Hematopoietic multipotent progenitor cell treated with erythropoietin and hydrocortisone succinate and interleukin-3 and kit ligand, for 6 days (in vitro differentiated cells): ENCODE results near the gene RNF213.
A peak's percentile ranks its signal among the peaks of the same experiment; 100 is the strongest.
"Not testable (repeated sequence)": the region's sequence is repeated elsewhere in the genome, so short reads cannot be mapped to it uniquely, and the experiment has no call there.

Experiments used
- DNase-seq: peaks from one replicate; pipeline ENCODE4 v3.0.0-alpha.2; 2015

The RNF213 gene

DNA sequence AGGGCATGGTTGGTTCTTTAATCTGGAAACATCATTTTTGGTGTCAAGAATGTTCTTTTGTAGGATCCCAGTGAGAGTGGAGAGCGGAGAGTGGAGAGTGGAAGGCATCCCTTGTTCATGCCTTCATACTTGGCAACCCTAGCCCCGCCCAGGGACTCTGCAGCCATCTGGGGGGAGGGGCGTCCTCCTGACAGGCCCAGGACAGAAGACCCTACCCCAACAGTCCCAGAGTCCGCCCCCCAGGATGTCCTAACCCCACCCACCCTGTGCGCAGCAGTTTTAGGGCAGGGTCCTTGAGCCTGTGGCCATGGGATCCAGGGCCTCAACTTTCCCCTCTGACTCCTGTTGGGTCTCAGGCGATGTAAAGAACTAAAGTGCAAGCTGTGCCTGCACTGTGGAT, 36.0 kb upstream of the RNF213 start:
- DNase-seq, result no peak

DNA sequence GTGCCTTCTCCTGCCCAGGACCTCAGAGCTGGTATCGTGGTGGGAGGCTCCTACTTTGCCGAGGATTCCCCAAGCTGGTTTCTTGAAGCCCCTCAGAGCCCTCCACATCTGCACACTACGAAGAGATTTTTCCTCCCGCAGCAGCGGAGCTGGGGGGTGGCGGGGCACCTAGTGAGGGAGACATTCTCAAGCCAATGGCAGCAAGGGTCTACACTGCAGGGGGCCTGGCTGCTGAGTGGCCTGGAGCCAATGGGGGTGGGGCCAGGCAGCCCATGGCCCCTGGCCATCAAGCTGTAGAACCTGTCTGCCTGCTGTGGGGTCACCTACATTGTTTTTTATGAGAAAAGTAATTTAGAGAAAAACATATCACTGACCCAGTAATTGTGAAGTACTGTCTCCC, 35.4 kb upstream of the RNF213 start:
- DNase-seq, result no peak

DNA sequence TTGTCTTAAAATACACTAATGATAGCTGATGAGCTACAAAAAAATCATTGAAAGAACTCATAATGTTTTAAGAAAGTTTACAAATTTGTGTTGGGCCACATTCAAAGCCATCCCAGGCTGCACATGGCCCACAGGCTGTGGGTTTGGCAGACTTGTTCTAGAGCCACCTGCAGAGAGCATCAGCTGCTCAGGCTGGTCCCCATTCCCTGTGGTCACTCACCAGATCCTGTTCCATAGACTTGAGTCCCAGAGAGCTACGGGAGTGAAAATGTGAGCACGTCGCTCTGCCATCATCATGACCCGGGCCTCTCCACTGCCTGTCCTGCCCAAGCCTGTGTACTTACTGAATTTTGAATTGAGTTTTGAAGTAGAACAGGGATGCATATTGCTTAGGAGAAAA, 33.5 kb upstream of the RNF213 start:
- no peak for DNase-seq

DNA sequence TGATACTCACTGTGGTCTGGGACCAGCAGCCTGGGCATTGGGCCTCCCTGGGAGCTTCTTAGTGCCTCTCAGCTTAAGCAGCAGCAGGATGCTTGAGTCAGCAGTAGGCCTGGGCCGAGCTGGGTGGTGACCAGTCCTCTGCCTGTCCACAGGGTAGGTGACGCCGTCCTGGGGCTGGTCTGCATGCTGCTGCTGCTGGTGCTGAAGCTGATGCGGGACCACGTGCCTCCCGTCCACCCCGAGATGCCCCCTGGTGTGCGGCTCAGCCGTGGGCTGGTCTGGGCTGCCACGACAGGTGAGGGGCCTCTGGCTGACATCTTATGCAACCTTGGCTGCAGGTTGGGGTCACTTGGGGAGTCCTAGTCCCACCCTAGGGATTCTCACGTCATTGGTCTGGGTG, 33.0 kb upstream of the RNF213 start:
- no peak for DNase-seq

DNA sequence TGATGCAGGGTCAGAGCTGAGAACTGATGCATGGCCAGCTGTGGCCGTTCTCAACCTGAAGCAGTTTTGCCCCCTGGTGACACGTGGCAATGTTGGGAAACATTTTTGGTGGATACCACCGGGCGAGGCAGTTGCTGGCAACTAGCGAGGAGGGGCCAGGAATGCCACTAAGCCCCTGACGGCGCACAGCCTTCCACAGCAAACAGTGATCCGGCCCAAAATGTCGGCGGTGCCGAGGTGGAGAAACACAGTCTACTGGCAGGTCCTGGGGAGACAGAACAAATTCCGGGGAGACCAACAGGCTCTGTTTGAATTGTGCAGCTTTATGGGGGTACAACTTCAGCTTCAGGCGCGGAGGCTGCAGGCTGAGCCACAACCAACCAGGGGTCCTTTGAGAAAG, 32.2 kb upstream of the RNF213 start:
- DNase-seq, result no peak

DNA sequence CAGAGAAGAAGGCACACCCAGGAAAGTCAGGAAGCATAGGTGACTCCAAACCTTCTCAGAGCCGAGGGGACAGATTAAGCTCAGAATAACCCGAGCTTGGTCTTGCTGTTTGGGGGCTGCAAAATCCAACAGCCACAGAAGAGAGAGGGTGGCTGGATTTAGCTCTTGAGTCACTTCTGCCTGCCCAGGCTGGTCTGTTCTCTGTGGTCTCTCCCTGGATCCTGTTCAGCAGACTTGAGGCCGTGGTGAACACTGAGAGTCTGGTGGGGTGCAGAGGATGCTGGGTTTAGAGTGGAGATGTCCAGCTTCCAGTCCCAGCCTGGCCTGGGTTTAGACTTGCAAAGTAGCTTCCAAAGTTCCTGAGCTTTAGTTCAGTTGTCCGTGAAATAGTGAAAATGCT, 31.6 kb upstream of the RNF213 start:
- no peak for DNase-seq

DNA sequence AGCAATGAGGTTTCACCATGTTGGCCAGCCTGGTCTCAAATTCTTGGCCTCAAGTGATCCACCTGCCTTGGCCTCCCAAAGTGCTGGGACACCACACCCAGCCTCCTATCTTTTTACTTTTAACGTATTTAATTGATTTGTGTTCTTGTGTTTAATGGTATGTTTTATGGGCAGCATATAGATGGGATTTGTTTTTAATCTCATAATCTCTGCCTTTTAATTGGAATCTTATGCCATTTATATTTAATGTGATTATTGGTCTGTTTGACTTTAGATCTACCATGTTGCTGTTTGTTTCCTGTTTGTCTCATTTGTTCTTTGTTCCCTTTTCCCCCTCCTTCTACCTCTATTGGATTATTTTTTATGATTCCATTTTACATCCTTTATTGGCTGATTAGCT, 28.2 kb upstream of the RNF213 start:
- DNase-seq, result no peak

DNA sequence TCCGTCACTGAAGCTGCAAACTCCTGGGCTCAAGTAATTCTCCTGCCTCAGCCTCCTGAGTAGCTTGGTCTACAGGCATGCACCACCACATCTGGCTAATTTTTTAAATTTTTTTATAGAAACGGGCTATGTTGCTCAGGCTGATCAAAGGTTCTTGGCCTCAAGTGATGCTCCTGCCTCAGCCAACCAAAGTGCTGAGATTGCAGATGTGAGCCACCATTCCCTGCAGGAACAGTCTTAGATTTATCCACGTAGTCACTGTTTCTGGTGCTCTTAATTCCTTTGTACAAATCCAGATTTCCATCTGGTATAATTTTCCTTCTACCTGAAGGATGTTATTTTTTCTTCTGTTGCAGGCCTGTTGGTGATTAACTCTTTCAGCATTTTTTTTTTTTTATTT, 27.4 kb upstream of the RNF213 start:
- DNase-seq, result no peak

DNA sequence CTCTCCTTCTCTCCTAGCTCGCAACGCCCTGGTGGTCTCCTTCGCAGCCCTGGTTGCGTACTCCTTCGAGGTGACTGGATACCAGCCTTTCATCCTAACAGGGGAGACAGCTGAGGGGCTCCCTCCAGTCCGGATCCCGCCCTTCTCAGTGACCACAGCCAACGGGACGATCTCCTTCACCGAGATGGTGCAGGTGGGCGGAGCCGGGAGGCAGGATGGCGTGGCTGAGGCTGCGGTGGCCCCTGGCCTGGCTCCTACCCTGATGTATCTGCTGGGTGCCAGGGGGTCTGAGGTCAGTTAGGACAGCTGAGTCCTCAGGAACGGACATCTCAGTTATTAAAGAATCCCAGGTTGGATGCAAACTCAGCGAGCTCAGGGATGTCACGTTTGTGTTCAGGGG, 23.7 kb upstream of the RNF213 start:
- DNase-seq, result no peak

DNA sequence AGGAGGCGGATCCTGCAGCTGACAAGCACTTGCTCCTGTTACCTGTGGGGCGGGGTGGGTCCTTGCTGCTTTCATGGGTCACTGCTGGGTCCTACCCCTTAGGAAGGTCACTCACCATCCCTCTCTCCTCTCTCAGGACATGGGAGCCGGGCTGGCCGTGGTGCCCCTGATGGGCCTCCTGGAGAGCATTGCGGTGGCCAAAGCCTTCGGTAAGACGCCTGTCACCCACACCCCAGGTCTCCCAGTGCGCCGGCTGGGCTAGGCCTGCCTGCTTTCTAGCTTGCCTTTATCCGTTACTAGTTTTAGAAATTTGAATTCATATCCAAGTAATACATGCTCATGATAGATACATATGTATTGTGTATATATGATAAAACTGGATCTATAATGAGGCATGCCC, 23.3 kb upstream of the RNF213 start:
- DNase-seq, result no peak

DNA sequence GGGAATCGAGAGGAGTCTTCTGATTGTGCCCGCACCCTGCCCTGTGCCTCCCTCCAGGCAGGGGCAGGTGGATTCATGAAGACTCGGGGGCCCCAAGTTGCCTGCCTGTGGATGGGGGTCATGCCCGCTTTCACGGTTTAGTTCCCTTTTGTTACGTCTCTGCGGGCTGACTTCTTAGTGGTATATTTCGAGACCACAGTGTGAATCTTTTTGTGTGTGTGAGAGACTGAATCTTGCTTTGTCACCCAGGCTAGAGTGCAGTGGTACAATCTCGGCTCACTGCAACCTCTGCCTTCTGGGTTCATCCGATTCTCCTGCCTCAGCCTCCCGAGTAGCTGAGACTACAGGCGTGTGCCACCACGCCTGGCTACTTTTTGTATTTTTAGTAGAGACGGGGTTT, 18.1 kb upstream of the RNF213 start:
- DNase-seq, result no peak

DNA sequence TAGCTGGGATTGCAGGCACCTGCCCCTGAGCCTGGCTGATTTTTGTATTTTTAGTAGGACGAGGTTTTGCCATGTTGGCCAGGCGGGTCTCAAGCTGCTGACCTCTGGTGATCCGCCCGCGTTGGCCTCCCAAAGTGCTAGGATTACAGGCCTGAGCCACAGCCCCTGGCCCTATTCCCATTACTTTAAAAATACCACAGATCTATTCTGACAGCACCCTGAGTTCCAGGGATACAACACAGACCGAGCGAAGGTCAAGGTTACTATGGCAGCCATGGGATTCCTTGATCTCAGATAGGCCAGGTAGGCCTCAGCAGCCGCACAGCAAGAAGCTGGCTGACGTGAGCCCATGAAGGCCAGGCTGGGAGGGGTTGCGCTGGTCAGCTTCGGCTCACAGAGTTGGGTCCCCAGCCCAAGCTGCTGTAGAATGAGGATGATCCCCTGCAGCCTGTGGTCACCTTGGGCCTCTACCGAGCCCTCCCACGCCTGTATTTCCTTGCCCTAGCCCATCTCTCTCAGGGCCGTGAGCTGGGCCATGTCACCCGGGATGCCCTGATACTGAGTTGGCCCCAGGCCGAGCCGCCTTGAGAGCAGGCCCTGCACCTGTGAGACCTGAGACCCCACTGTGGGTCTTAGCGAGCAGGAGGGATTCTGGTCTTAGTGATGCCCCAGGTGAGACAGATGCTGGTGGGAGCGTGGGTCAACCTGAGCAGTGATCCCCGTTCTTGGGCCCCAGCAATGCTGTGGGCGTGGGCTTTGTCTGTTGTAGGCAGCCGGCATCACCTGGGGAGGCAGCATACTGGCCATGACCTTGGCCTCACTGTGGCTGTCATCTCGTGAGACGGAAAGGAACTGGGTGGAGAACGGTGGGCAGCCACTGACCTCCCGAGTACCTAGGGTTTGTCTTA, 16.9 kb upstream of the RNF213 start:
- DNase-seq, result no peak

DNA sequence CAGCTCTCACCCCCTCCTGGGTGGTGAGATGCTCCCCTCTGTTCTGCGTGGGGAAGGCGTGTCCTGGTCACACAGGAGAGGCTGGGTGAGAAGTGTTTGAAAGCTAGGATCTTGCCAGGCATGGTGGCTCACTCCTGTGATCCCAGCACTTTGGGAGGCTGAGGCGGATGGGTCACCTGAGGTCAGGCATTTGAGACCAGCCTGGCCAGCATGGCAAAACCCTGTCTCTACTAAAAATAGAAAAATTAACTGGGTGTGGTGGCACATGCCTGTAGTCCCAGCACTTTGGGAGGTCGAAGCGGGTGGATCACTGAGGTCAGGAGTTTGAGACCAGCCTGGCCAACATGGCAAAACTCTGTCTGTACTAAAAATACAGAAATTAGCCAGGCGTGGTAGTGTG, 16.2 kb upstream of the RNF213 start:
- DNase-seq, result not testable (repeated sequence)

DNA sequence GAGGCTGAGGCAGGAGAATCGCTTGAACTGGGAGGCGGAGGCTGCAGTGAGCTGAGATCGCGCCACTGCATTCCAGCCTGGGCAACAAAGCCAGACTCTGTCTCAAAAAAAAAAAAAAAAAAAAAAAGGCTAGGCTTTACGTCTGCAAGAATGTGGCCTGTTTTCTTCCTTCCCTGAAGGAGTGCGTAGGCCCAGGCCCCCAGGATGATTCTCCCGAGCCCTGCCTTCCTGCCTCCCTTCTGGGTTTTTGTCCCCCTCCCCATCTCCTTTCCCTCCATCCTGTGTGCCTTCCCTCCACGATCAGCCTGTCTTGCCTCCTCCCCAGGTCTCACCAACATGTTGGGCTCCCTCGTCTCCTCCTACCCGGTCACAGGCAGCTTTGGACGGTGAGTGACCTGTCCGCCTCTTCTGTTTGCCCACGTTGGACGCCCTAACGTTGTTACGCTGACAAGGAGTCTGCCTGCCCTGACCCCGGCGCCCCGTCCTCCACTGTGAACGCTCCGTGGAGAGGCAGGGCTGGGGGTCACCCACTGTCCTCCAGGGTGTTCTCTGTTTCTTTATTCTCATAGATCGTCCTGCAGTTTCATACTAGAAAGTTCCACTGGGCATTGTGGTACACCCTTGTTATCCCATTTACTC, 15.7 kb upstream of the RNF213 start:
- DNase-seq, result no peak

DNA sequence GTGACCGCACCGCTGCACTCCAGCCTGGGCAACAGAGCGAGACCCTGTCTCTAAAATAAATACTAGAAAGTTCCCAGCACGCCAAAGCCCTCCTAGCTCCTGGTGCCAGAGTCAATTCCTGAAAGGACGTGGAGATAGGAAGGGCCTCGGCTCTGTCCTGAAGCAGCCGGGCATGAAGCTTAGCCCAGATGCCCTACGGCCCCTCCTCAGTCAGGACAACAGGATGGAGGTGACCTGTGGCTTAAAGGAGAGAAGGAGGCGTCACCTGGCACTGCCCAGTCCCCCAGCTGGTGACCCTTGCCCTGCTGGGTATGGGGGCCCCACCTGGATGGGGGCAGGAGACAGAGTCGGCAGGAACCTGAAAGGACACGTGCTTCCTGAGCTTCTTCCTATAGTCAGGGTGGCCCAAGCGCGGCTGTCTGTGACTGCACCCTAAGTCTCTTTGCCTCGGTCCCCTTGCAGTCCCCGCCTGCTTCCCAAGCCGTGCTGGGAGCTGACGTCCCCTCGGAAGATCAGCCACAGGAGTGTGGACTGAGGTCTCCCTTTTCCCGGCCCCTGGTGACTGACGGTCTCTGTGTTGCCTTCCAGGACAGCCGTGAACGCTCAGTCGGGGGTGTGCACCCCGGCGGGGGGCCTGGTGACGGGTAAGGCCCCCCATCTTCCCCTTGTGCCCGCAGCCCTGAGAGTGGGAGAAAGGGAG, 14.9 kb upstream of the RNF213 start:
- no peak for DNase-seq

DNA sequence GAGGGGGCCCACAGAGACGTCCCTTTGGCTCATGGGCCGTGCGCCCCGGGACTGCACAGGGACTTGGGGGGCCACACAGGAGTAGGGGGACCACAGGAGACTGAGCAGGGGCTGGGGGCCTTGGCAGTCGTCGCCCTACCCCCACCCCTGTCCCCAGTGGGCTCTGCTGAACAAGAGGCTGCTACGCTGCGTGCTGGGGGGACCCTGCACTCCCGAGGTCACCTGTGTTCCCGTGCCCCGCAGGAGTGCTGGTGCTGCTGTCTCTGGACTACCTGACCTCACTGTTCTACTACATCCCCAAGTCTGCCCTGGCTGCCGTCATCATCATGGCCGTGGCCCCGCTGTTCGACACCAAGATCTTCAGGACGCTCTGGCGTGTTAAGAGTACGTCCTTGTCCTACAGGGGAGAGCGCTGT, 14.4 kb upstream of the RNF213 start:
- no peak for DNase-seq

DNA sequence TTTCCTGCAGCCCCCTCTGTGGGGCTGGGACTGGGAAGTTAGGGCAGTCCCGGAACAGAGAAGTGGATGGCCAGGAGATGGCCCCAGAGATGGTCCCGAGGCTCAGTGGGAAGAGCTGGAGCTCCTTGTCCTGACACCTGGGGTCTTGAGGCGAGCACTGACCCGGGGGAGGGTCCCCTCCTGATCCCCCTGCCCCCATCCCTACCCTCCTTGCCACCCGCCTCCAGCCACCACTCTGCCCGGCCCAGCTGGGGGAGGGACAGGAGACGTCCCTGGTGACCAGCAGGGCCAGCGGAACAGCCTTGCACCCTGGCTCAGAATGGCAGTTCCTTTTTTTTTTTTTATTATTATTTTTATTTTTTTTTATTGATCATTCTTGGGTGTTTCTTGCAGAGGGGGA, 13.9 kb upstream of the RNF213 start:
- DNase-seq, result no peak

DNA sequence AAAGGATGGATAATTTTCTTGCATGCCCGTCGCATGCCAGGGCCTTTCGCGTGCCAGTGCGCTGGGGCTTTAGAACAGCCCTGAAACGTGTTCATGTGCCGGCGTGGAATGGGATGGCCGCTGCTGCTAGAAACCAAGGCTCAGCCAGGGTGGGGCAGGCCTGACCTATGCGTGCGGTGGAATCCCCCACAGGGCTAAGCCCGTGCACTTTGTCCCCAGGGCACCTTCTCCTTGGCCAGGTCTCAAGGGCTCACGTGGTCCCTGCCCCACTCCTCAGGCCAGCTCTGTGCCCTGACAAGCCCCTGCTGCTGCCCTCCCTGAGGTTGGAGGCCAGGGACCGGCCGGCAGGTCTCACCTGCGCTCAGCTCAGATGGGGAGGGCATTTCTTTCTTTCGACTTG, 13.1 kb upstream of the RNF213 start:
- DNase-seq, result no peak

DNA sequence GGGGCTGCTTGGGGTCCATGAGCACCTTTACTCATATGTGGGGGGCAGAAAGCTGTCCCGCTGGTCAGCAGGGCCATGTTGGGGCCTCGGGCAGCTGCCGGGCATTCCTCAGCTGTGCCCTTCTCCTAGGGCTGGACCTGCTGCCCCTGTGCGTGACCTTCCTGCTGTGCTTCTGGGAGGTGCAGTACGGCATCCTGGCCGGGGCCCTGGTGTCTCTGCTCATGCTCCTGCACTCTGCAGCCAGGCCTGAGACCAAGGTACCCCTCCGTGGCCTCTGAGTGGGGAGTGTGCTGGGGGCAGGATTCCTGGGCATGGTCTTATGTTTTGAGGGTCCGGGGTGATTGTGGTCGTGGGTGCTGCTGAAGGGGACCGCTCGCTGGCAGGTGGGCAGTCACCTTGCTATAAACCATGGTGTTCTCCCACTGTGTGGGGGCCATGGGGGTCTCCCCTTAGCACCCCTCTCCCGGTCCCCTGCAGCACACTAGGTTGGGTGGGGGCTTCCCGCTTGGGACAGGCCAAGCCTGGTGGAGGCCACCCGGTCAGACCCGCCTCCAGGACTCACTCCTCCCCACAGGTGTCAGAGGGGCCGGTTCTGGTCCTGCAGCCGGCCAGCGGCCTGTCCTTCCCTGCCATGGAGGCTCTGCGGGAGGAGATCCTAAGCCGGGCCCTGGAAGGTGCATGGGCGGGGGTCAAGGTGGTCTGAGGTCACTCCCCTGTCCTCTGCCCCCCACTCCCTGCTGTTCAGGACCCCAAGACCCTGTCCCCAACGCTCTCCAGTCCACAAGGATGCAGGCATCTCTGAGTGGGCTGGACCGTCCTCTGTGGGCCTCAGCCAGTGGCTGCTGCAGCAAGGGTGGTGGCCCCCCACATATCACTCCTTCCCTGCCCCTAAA, 12.4 kb upstream of the RNF213 start:
- no peak for DNase-seq

DNA sequence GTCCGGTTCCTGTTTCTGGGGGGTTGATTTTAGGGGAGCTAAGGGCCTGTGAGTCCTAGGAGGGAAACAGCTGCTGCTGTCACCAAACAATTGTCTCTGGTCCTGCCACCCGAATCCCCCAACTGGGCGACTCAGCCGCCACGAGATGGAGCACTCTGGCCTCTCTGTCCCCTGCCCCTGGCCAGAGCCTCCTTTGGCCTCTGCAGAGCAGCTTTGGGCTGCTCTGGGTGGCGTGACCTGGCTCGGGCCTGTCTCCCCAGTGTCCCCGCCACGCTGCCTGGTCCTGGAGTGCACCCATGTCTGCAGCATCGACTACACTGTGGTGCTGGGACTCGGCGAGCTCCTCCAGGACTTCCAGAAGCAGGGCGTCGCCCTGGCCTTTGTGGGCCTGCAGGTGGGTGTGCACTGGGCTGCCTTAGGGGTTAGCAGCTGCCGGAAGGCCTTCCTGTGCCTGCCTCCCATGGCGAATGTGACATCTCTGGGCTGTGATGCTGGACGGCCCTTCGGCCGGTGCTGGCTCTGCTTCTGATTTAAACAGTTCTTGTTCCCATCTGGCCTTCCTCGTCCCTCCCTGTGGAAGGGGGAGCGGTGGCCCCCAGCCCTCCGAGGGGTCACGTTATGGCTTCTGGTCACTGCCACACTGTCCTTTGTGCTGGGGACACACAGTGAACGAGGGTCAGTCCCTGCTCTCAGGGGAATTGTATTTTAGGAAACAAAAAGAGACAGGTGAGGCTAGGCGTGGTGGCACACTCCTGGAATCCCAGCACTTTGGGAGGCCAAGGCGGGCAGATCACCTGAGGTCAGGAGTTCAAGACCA, 11.6 kb upstream of the RNF213 start:
- DNase-seq, result no peak

DNA sequence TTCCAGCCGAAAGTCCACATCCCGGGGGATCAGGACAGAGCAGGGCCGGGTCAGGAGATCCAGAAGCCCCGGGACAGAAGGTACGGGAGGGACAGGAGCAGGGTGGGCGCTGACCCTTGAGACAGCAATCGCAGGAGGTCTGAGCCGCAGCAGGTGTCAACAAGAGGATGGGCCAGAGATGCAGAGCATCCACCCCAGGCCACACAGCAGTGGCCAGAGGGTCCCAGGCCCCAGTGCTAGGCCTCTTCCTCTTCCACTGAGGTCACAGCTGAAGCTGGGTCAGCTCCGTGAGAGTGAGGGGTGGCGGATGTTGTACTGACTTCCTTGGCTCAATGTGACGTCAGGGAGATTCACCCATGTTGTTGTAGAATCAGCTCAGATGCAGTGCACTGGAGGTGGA, 8.7 kb upstream of the RNF213 start:
- DNase-seq, result no peak

DNA sequence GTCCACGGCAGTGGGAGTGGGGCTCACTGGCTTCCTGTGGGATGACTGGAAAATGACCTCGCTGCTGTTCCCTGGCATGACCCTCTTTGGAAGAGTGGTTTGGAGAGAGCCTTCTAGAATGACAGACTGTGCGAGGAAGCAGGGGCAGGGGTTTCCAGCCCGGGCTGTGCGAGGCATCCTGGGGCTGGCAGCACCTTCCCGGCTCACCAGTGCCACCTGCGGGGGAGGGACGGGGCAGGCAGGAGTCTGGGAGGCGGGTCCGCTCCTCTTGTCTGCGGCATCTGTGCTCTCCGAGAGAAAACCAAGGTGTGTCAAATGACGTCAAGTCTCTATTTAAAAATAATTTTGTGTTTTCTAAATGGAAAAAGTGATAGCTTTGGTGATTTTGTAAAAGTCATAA, 7.8 kb upstream of the RNF213 start:
- DNase-seq, result peak; percentile 85
